ENCODE measurements around the gene KDM1B.

Gene KDM1B

DNA sequence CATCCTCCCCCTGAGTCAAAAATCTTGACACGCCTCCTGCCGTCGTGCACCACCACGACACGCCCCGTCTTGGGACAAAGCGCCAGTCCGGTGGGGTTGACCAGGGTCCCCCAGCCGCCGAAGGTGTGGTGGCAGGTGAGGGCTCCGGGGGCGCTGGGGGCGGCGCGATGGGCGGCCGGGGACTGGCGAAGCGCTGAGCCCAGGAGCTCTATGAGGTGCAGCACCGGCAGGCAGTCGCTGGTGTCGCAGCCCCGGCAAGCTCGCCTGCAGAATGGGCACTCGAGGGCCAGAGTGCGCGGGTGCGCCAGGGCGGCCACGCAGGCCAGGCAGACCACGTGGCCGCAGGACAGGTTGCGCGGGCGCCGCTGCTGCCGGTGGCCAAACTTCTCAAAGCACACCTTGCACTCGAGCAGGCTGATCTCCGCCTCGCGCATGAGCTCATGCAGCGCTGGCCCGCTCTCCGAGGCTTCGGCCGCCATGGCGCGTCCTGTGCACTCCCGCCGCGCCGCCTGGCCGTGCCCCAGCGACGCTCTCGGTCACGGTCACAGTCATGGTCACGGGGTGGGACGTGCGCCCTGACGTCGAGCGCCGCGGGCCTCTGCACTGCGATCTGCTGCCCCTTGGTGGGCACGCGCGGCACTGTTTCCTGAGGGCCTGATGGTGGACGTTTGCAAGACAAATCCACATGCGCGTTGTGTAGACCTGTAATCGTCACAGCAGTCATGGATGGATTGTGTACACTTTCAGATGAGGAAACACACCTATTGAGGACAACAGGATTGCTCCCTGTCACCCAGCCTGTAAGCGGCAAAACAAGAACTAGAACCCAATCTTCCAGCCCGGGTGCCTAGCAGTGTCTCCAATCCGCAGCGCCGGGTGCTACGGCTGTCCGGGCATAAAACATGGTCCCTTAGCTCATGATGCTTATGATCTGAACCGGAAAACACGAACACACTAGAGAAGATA is 32.8 kb upstream of the KDM1B start, which contains the start of gene NHLRC1:
NHLRC1 (minus strand) TSS at position 550 of the 966 bp plus-strand sequence; CDS start at position 479, 71 bp downstream.
- H3K27me3 ChIP-seq (ENCODE audit: insufficient read depth, low read depth): no peaks in the 10 kb centered on the region
- no peaks in the 10 kb centered on the region for H4K20me1 ChIP-seq (ENCODE audit: insufficient read depth)
- no peaks in the 10 kb centered on the region for H3K4me1 ChIP-seq (ENCODE audit: low read depth, poor library complexity, severe bottlenecking)
- no peak within 1 kb of the TSS for H3K27ac ChIP-seq
- H3K4me3 ChIP-seq (IDR thresholded peaks at IDR 0.05; ENCODE audit: insufficient read depth, low read depth, low read length): no peak within 1 kb of the TSS
- H3K4me2 ChIP-seq: no peak within 1 kb of the TSS
- TF ChIP-seq, protein P1, sequence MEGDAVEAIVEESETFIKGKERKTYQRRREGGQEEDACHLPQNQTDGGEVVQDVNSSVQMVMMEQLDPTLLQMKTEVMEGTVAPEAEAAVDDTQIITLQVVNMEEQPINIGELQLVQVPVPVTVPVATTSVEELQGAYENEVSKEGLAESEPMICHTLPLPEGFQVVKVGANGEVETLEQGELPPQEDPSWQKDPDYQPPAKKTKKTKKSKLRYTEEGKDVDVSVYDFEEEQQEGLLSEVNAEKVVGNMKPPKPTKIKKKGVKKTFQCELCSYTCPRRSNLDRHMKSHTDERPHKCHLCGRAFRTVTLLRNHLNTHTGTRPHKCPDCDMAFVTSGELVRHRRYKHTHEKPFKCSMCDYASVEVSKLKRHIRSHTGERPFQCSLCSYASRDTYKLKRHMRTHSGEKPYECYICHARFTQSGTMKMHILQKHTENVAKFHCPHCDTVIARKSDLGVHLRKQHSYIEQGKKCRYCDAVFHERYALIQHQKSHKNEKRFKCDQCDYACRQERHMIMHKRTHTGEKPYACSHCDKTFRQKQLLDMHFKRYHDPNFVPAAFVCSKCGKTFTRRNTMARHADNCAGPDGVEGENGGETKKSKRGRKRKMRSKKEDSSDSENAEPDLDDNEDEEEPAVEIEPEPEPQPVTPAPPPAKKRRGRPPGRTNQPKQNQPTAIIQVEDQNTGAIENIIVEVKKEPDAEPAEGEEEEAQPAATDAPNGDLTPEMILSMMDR (conservative IDR thresholded peaks at IDR 0.05; ENCODE audit: low read depth, low read length): no peak
- no peak within 1 kb of the TSS for H3K9ac ChIP-seq
- no peaks in the 10 kb centered on the region for H3K79me2 ChIP-seq (ENCODE audit: insufficient read depth, low read depth)
- no peaks in the 10 kb centered on the region for H3K36me3 ChIP-seq (ENCODE audit: insufficient read depth)
- H2AFZ ChIP-seq (ENCODE audit: low read depth): no peak within 1 kb of the TSS

DNA sequence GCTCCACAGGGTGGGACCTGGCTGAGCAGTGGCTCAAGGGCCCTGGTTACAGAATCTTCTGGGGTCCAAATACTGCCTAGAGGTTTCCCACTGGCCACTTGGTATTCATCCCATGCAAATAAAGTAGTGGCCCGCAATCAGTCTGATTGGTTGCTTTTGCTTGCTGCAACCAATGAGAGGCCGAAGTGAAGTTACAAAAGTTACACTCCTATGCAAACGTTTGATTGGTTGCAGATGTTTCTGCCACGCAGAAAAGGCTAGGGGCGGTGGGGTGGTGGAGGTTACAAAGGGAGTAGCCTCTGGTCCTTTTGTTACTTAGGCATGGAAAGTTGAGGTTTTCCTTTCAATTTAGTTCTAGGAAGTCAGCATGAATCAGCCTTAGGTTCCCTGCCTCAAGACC is 29.1 kb upstream of the KDM1B start:
- no peaks in the 10 kb centered on the region for H3K36me3 ChIP-seq (ENCODE audit: insufficient read depth)

DNA sequence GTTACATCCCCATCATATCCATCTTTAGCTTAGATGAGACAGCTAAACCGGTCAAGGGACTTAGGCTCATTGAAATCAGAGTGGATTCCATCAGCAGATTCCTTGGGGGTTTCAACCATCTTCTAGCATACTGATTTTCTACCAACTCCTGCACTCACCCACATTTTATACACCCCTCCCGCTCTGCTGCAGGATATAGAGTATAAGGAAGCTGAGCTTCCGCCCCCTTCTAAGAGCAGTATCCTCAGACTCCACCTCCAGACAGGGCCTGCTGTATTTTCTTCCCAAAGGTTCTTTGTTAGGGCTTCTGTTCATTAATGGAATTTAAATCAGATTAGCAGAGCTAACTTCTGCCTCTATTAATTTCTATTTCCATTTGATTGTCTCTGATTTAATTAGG is 22.9 kb upstream of the KDM1B start:
- Histone ChIP-seq H3K27me3 (ENCODE audit: insufficient read depth, low read depth) (no peaks in the 10 kb centered on the region), H3K9ac (no peak overlapping the region), H4K20me1 (ENCODE audit: insufficient read depth) (no peaks in the 10 kb centered on the region), H3K79me2 (ENCODE audit: insufficient read depth, low read depth) (no peaks in the 10 kb centered on the region), H3K4me1 (ENCODE audit: low read depth, poor library complexity, severe bottlenecking) (no peaks in the 10 kb centered on the region), H3K4me3 (IDR thresholded peaks at IDR 0.05; ENCODE audit: insufficient read depth, low read depth, low read length) (no peak overlapping the region), H2AFZ (ENCODE audit: low read depth) (no peak overlapping the region), H3K36me3 (ENCODE audit: insufficient read depth) (no peaks in the 10 kb centered on the region), H3K4me2 (no peak overlapping the region), H3K27ac (no peak overlapping the region)
- TF ChIP-seq, protein P1 (conservative IDR thresholded peaks at IDR 0.05; ENCODE audit: low read depth, low read length): no peak

More for the DNA sequence above, 29.1 kb upstream of the KDM1B start:
- Histone ChIP-seq H3K9ac (no peak overlapping the region), H3K4me1 (ENCODE audit: low read depth, poor library complexity, severe bottlenecking) (no peaks in the 10 kb centered on the region), H3K79me2 (ENCODE audit: insufficient read depth, low read depth) (no peaks in the 10 kb centered on the region), H3K27me3 (ENCODE audit: insufficient read depth, low read depth) (no peaks in the 10 kb centered on the region), H4K20me1 (ENCODE audit: insufficient read depth) (no peaks in the 10 kb centered on the region), H3K4me2 (no peak overlapping the region), H2AFZ (ENCODE audit: low read depth) (no peak overlapping the region), H3K27ac (no peak overlapping the region), H3K4me3 (IDR thresholded peaks at IDR 0.05; ENCODE audit: insufficient read depth, low read depth, low read length) (no peak overlapping the region)
- TF ChIP-seq, protein P1 (conservative IDR thresholded peaks at IDR 0.05; ENCODE audit: low read depth, low read length): no peak

DNA sequence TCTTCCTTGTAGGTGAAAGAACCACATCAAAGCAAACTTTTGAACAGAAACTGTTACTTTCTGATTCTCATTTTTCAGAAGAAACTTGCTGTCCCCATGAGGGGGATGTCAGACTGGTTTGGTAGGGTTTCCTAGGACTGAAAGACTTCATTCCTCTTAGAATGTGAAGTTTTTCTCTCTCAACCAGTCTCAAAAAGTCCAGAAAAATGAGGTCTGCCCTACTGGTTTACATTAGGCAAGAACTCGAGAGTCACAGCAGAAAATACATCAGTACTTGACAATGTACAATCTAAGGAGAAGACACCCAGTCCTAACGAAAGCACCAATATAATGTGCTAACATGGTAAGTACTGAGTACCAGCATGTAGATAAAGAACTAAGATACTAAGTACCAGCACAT is 20.1 kb upstream of the KDM1B start:
- Histone ChIP-seq H3K4me2 (no peak overlapping the region), H2AFZ (ENCODE audit: low read depth) (no peak overlapping the region), H3K79me2 (ENCODE audit: insufficient read depth, low read depth) (no peaks in the 10 kb centered on the region), H3K27me3 (ENCODE audit: insufficient read depth, low read depth) (no peaks in the 10 kb centered on the region), H4K20me1 (ENCODE audit: insufficient read depth) (no peaks in the 10 kb centered on the region), H3K27ac (no peak overlapping the region), H3K4me1 (ENCODE audit: low read depth, poor library complexity, severe bottlenecking) (no peaks in the 10 kb centered on the region), H3K4me3 (IDR thresholded peaks at IDR 0.05; ENCODE audit: insufficient read depth, low read depth, low read length) (no peak overlapping the region), H3K9ac (no peak overlapping the region), H3K36me3 (ENCODE audit: insufficient read depth) (no peaks in the 10 kb centered on the region)
- TF ChIP-seq, protein P1 (conservative IDR thresholded peaks at IDR 0.05; ENCODE audit: low read depth, low read length): no peak

Measured in KMS-11 (cell line).